PC-3 (cell line): ENCODE results near the gene ARMC5. TPM values are rescaled to one million over a fixed set of nuclear protein-coding genes. Genes with fewer than 3 reads are reported as not detected.

ENCODE experiments used
- ATAC-seq: fragments of 200-7000 bp; cut with Tn5 transposase; 2 replicates; pipeline ENCODE4 v1.9.1; 2020; ENCODE audit warnings: mild to moderate bottlenecking, moderate library complexity
- BruUV-seq: library from RNA; stranded (reverse); fragments of 400-500 nt; replicated peaks from 2 replicates; lab custom pipeline; 2021; lab: Mats Ljungman, UMichigan
- CTCF ChIA-PET: fragments of 300-600 bp; sonication (Branson Sonifier 250); formaldehyde crosslinking; loops from one replicate; lab custom pipeline; 2022; ENCODE audit warnings: antibody characterized with exemption; lab: Charles Lee
- POLR2A ChIA-PET: fragments of 300-600 bp; sonication (Branson Sonifier 250); formaldehyde crosslinking; loops from one replicate; lab custom pipeline; 2022; ENCODE audit warnings: antibody characterized with exemption; ENCODE audit not compliant: unreplicated experiment; lab: Charles Lee
- DNase-seq: peaks from one replicate; pipeline ENCODE4 v3.0.0-alpha.2; 2015
- H2AFZ ChIP-seq: fragments of 300-600 bp; sonication (generic); 2 replicates; pipeline ENCODE4 v1.6.0; 2016; ENCODE audit warnings: antibody characterized with exemption, low read length
- H3F3A ChIP-seq: fragments of 300-600 bp; sonication (generic); one replicate; pipeline ENCODE4 v1.6.0; 2017; ENCODE audit warnings: antibody characterized with exemption, low read length, control low read depth, mild to moderate bottlenecking; ENCODE audit not compliant: unreplicated experiment
- H3K27ac ChIP-seq: fragments of 300-600 bp; sonication (generic); 2 replicates; pipeline ENCODE4 v1.5.1; 2016; ENCODE audit warnings: mild to moderate bottlenecking, low read length
- H3K27me3 ChIP-seq: fragments of 300-600 bp; sonication (generic); 2 replicates; pipeline ENCODE4 v1.6.1; 2016; ENCODE audit warnings: low read length, mixed read lengths
- H3K36me3 ChIP-seq: fragments of 300-600 bp; sonication (generic); 2 replicates; pipeline ENCODE4 v1.6.1; 2016; ENCODE audit warnings: low read depth, mixed run types, low read length, mixed read lengths
- H3K4me1 ChIP-seq: fragments of 300-600 bp; sonication (generic); 2 replicates; pipeline ENCODE4 v1.5.1; 2016; ENCODE audit warnings: low read length; ENCODE audit not compliant: insufficient read depth
- H3K4me2 ChIP-seq: fragments of 300-600 bp; sonication (generic); 2 replicates; pipeline ENCODE4 v1.6.0; 2016; ENCODE audit warnings: low read length
- H3K4me3 ChIP-seq: fragments of 300-600 bp; sonication (generic); 2 replicates; pipeline ENCODE4 v1.5.1; 2016; ENCODE audit warnings: mild to moderate bottlenecking, low read length, mixed read lengths
- H3K79me2 ChIP-seq: fragments of 300-600 bp; sonication (generic); 2 replicates; pipeline ENCODE4 v1.6.1; 2017; ENCODE audit warnings: low read length, mixed read lengths
- H3K9ac ChIP-seq: fragments of 300-600 bp; sonication (generic); 2 replicates; pipeline ENCODE4 v1.6.0; 2016; ENCODE audit warnings: mild to moderate bottlenecking, low read length
- H3K9me2 ChIP-seq: fragments of 300-600 bp; sonication (generic); replicated peaks from 2 replicates; pipeline ENCODE4 v1.6.1; 2016; ENCODE audit warnings: mixed run types, low read length, mixed read lengths
- H3K9me3 ChIP-seq: fragments of 300-600 bp; sonication (generic); 2 replicates; pipeline ENCODE4 v1.6.1; 2016; ENCODE audit warnings: low read length, mixed read lengths
- H4K20me1 ChIP-seq: fragments of 300-600 bp; sonication (generic); 2 replicates; pipeline ENCODE4 v1.6.1; 2016; ENCODE audit warnings: low read length, mixed read lengths
- EZH2 ChIP-seq: fragments of 300-600 bp; sonication (generic); IDR thresholded peaks from one replicate; pipeline ENCODE4 v1.6.1; 2017; ENCODE audit warnings: antibody characterized with exemption, mild to moderate bottlenecking, low read length; ENCODE audit not compliant: unreplicated experiment
- EZH2phosphoT487 ChIP-seq: fragments of 300-600 bp; sonication (generic); IDR thresholded peaks from 2 replicates; pipeline ENCODE4 v1.6.1; 2018; ENCODE audit warnings: mild to moderate bottlenecking, antibody characterized with exemption, low read length, borderline replicate concordance
- intact Hi-C: fragments of 100-400 bp; cut with micrococcal nuclease; formaldehyde crosslinking; loops from 2 replicates; pipeline ENCODE4 v1.9.0; 2023
- total RNA-seq: library from RNA; depleted of rRNA; stranded (reverse); fragments of >200 nt; gene quantifications from 2 replicates; pipeline ENCODE4 v1.2.3, GENCODE V29; 2014
- TF ChIP-seq, protein P1 (sequence below): fragments of 300-600 bp; sonication (generic); conservative IDR thresholded peaks from 2 replicates; pipeline ENCODE4 v1.5.1; 2017; ENCODE audit warnings: antibody characterized with exemption, low read depth, mild to moderate bottlenecking, low read length

The ARMC5 gene
- total RNA-seq, 1 experiment from 2014 or later: 5.8 TPM

DNA sequence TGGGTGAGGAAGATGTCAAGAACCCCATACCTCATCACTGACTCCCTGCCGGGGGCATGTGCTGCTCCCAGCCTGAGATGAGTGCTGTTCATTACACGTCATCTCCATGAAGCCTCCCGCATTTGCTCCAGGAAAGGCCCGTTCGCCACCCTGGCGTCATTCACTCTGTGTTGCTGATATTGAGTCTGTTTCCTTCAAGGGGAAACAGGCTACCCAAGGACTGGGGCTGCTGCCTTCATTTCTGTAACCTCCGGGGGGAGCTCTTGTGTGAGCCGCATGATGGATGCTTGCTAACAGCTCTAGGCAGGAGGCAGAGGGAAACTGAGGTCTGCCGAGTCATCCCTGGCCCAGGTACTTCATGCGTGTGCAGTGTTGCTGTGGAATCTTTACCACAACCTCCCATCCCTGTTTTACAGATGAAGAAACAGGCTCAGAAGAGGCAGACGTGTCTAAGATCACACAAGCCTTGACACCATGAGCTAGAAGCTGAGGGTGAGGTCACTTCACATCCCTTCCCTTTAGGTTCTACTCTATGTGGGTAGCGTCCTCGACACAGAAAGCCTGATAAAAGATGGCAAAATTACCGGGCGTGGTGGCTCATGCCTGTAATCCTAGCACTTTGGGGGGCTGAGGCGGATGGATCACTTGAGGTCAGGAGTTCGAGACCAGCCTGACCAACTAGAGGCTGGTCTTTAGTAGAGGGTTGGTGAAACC lies 3.5 kb upstream of the ARMC5 start:
- no peaks in the 10 kb centered on the region for H4K20me1 ChIP-seq
- TF ChIP-seq, protein P1, sequence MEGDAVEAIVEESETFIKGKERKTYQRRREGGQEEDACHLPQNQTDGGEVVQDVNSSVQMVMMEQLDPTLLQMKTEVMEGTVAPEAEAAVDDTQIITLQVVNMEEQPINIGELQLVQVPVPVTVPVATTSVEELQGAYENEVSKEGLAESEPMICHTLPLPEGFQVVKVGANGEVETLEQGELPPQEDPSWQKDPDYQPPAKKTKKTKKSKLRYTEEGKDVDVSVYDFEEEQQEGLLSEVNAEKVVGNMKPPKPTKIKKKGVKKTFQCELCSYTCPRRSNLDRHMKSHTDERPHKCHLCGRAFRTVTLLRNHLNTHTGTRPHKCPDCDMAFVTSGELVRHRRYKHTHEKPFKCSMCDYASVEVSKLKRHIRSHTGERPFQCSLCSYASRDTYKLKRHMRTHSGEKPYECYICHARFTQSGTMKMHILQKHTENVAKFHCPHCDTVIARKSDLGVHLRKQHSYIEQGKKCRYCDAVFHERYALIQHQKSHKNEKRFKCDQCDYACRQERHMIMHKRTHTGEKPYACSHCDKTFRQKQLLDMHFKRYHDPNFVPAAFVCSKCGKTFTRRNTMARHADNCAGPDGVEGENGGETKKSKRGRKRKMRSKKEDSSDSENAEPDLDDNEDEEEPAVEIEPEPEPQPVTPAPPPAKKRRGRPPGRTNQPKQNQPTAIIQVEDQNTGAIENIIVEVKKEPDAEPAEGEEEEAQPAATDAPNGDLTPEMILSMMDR: peak; percentile 34
- TF ChIP-seq EZH2: no peak
- no peak overlapping the region for H2AFZ ChIP-seq
- no peak overlapping the region for H3K9ac ChIP-seq
- no peaks in the 10 kb centered on the region for H3K9me3 ChIP-seq
- ATAC-seq (no peak), DNase-seq (no peak)
- no peaks in the 10 kb centered on the region for H3K36me3 ChIP-seq
- no peak overlapping the region for H3K4me2 ChIP-seq
- H3F3A ChIP-seq: no peaks in the 10 kb centered on the region
- no peaks in the 10 kb centered on the region for H3K9me2 ChIP-seq
- no TSS peak for BruUV-seq
- H3K4me3 ChIP-seq: no peak overlapping the region
- CTCF ChIA-PET: no interaction called here
- H3K79me2 ChIP-seq: peaks cover 17% of the 10 kb centered on the region; the same call in 1 of the 2 replicates
- H3K4me1 ChIP-seq: peaks cover 31% of the 10 kb centered on the region
- no peaks in the 10 kb centered on the region for H3K27me3 ChIP-seq
- intact Hi-C loops: loop anchor here (5.0 to 10.0 kb wide), 2 partner anchors 251 to 383 kb away; partner anchors contain the start of genes PYCARD, ZNF646 and ZNF668
- POLR2A ChIA-PET: no interaction called here
- H3K27ac ChIP-seq: no peak overlapping the region

DNA sequence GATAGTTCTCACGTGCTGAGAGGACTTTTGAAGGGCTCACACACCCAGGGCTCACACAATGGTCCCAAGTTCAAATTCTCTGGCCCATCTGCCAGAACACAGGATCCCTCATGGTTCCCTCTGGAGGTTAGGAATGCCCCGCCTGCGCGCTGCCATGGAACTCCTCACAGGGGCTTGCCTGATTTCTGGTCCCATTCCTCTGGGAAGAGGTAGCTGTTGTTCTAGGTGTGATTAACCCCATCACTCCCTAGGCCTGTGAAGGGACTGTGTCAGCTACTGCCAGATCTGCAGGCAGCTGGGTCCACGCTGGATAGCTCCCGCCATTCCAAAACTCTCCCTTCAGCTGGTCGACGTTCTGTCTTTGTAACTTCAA lies 2.3 kb upstream of the ARMC5 start:
- Histone ChIP-seq H3K4me3 (no peak overlapping the region), H4K20me1 (no peaks in the 10 kb centered on the region), H3K36me3 (no peaks in the 10 kb centered on the region), H3K79me2 (peaks cover 17% of the 10 kb centered on the region; the same call in 1 of the 2 replicates), H2AFZ (no peak overlapping the region), H3K9ac (no peak overlapping the region), H3K27me3 (no peaks in the 10 kb centered on the region), H3K9me2 (no peaks in the 10 kb centered on the region), H3K9me3 (no peaks in the 10 kb centered on the region), H3K4me1 (peaks cover 31% of the 10 kb centered on the region), H3F3A (no peaks in the 10 kb centered on the region), H3K4me2 (no peak overlapping the region), H3K27ac (no peak overlapping the region)
- ChIA-PET CTCF (no interaction called here), POLR2A (no interaction called here)
- DNase-seq (no peak), ATAC-seq (no peak)
- TF ChIP-seq EZH2 (no peak), EZH2phosphoT487 (no peak)
- TF ChIP-seq, protein P1: no peak
- no TSS peak for BruUV-seq
- intact Hi-C loops: loop anchor here (5.0 to 10.0 kb wide), 2 partner anchors 252 to 385 kb away; partner anchors contain the start of genes PYCARD, ZNF646 and ZNF668
